Stimulated activated CD8-positive, alpha-beta memory T cell treated with anti-CD3 and anti-CD28 coated beads, Interleukin-15, amount 100 ng/mL, for 24 hours (primary cell): Measurements from ENCODE around the gene AIF1L.
A peak's percentile ranks its signal among the peaks of the same experiment; 100 is the strongest.

Experiments used
- DNase-seq: peaks from one replicate; pipeline ENCODE4 v3.0.0-alpha.2; 2020; ENCODE audit warnings: low read depth

The AIF1L gene

GRCh38 chr9:131096269-131097125, at the start of gene AIF1L:
TSS of gene AIF1L (plus strand) at chr9:131096531. CDS start at chr9:131096630, 99 bp downstream.
- no peak for DNase-seq

GRCh38 chr9:131046581-131047202, 49.6 kb upstream of the AIF1L start:
- peak; percentile 54 for DNase-seq

GRCh38 chr9:131048332-131048731, 48.0 kb upstream of the AIF1L start:
- DNase-seq, result no peak

GRCh38 chr9:131048820-131049219, 47.5 kb upstream of the AIF1L start:
- no peak for DNase-seq

- no peak for DNase-seq
These were observed 46.3 kb upstream of the AIF1L start for GRCh38 chr9:131049829-131050715.

GRCh38 chr9:131050831-131051230, 45.5 kb upstream of the AIF1L start:
- no peak for DNase-seq

GRCh38 chr9:131051592-131052517, 44.5 kb upstream of the AIF1L start:
- DNase-seq, result no peak

- DNase-seq, result no peak
These were observed 42.4 kb upstream of the AIF1L start for GRCh38 chr9:131053896-131054295.

GRCh38 chr9:131056781-131057506, 39.4 kb upstream of the AIF1L start:
- no peak for DNase-seq

- DNase-seq, result no peak
These were observed 35.3 kb upstream of the AIF1L start for GRCh38 chr9:131060900-131061630.

- no peak for DNase-seq
These were observed 33.4 kb upstream of the AIF1L start for GRCh38 chr9:131062969-131063368.

GRCh38 chr9:131065599-131065998, 30.7 kb upstream of the AIF1L start:
- DNase-seq, result no peak

- no peak for DNase-seq
These were observed 28.7 kb upstream of the AIF1L start for GRCh38 chr9:131067625-131068024.

GRCh38 chr9:131068076-131068816, 28.1 kb upstream of the AIF1L start:
- no peak for DNase-seq

- DNase-seq, result no peak
These were observed 26.6 kb upstream of the AIF1L start for GRCh38 chr9:131069699-131070098.

- DNase-seq, result no peak
These were observed 24.0 kb upstream of the AIF1L start for GRCh38 chr9:131072107-131072870.

GRCh38 chr9:131072871-131073237, 23.5 kb upstream of the AIF1L start:
- DNase-seq, result no peak

GRCh38 chr9:131076347-131077195, 19.8 kb upstream of the AIF1L start:
- no peak for DNase-seq
